Cardiac fibroblast (primary cell): Measurements from ENCODE around the gene AFF1.
A peak's percentile ranks its signal among the peaks of the same experiment; 100 is the strongest.
"Not testable (repeated sequence)": the region's sequence is repeated elsewhere in the genome, so short reads cannot be mapped to it uniquely, and the experiment has no call there.

Source experiments
- DNase-seq, 2 donors: peaks; one replicate each; pipeline versions ENCODE4 v3.0.0 to v3.0.0-alpha.2; 2010; ENCODE audit warnings: low read depth in 2 of 2
- H3K4me3 ChIP-seq, 2 donors: replicated peaks in 1 of 2; 1 replicate in 1 of 2; 2 replicates in 1 of 2; pipeline ENCODE4 v1.5.1; 2011; ENCODE audit warnings: low read depth in 2 of 2, low read length in 2 of 2, mild to moderate bottlenecking in 2 of 2, moderate library complexity in 1 of 2
- TF ChIP-seq, protein P1 (sequence below): IDR thresholded peaks from one replicate; pipeline ENCODE4 v1.5.1; 2011; ENCODE audit warnings: low read depth, mild to moderate bottlenecking, low read length, inconsistent platforms

AFF1 gene

DNA sequence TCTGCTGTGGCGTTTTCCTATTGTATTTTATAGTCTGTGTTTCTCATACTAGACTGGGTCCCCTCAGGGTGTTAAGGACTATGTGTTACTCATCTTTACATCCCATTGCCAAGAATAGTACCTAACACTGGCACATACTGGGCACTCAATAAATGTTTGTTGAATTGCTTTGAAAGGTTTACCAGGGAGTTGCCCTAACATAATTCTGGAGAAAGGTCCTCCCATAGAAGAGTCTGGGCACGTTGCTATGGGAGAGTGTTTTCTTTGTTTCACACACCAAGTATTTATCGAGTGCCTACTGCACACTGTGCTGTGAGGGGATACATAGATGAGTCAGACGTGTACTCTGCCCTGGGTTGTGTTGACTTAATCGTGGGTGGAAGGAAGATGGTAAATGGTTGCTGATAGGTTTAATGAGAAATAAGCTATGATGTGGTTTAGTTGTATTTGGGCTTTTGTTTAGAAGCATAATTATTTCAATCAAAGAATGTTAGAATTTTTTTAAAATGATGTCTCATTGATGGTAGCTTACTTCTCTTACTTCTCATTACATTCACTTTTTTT is 42.9 kb downstream of the AFF1 start:
- DNase-seq: peak; percentile 64 to 80
- TF ChIP-seq, protein P1, sequence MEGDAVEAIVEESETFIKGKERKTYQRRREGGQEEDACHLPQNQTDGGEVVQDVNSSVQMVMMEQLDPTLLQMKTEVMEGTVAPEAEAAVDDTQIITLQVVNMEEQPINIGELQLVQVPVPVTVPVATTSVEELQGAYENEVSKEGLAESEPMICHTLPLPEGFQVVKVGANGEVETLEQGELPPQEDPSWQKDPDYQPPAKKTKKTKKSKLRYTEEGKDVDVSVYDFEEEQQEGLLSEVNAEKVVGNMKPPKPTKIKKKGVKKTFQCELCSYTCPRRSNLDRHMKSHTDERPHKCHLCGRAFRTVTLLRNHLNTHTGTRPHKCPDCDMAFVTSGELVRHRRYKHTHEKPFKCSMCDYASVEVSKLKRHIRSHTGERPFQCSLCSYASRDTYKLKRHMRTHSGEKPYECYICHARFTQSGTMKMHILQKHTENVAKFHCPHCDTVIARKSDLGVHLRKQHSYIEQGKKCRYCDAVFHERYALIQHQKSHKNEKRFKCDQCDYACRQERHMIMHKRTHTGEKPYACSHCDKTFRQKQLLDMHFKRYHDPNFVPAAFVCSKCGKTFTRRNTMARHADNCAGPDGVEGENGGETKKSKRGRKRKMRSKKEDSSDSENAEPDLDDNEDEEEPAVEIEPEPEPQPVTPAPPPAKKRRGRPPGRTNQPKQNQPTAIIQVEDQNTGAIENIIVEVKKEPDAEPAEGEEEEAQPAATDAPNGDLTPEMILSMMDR: no peak
- no peak overlapping the region for H3K4me3 ChIP-seq

DNA sequence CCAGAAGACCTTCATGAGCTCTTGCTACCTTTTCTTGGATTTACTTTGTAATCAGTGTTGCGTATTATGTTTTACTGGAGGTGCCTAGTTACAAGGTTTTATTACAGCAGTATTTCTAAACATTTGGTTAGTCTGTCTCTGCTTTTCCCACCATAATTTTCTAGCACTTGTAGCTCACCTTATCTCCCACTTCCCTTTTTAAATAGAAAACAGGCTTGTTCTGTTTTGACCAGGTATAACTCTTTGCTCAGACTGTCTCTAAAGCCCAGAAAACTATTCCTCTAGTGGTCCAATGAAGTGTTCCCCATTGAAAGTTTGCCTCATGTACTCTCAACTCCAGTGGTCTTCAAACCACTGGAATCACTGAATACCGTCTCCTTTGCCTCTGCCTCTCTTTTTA is 43.9 kb downstream of the AFF1 start:
- TF ChIP-seq, protein P1: no peak
- no peak for DNase-seq
- no peak overlapping the region for H3K4me3 ChIP-seq

DNA sequence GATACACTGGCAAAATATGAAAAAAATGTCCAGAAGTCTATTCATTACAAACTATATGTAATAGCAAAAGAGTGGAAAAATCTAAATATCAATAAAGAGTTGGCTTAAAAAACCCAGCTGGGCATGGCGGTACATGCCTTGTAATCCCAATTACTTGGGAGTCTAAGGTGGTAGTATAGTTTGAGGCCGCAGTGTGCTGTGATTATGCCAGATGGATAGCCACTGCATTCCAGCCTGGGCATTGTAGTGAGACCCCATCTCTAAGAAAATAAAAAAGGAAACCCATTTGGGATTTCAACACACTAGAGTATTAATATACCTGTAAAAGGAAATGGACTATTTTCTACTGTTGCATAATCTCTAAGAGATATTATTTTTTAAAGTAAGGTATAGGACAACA is 45.4 kb downstream of the AFF1 start:
- TF ChIP-seq, protein P1: no peak
- no peak overlapping the region for H3K4me3 ChIP-seq
- no peak for DNase-seq

DNA sequence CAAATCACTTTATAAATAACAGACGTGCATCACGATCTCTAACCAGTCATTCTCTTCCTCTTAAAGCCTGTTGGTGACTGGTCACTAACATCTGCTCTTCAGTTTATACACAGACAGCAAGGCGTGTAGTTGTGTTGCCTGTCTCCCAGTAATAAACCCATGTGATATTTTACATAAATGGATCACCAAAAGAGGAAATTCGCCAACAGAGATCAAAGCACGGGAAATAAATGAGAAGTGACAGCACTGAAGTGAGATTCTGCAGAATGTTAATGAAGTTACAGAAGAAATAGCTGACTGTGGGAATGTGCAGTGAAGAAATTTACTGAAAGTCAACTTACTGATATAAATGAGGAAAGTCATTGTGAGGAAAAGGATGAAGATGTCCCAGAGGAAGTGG is 47.0 kb downstream of the AFF1 start:
- DNase-seq: no peak
- TF ChIP-seq, protein P1: no peak
- H3K4me3 ChIP-seq: no peak overlapping the region

DNA sequence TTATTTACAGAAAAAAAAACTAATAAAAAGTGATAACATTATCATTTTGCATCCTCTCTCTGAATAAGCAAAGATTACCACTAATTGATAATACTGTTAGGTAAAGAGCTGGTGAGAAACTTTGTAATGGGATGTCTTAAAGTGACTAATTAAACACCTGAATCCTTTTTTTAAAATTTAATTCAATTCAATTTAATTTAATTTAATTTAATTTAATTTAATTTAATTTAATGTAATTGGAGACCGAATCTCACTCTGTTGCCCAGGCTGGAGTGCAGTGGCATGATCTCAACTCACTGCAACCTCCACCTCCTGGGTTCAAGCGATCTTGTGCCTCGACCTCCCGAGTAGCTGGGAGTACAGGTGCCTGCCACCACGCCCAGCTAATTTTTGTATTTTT is 51.0 kb downstream of the AFF1 start:
- H3K4me3 ChIP-seq, DNase-seq: not testable (repeated sequence)

DNA sequence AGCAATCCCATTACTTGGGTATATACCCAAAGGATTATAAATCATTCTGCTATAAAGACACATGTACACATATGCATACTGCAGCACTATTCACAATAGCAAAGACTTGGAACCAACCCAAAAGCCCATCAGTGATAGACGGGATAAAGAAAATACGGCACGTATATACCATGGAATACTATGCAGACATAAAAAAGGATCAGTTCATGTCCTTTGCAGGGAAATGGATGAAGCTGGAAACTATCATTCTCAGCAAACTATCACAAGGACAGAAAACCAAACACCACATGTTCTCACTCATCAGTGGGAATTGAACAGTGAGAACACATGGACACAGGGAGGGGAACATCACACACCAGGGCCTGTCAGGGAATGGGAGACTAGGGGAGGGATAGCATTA is 54.8 kb downstream of the AFF1 start:
- H3K4me3 ChIP-seq, DNase-seq: not testable (repeated sequence)

DNA sequence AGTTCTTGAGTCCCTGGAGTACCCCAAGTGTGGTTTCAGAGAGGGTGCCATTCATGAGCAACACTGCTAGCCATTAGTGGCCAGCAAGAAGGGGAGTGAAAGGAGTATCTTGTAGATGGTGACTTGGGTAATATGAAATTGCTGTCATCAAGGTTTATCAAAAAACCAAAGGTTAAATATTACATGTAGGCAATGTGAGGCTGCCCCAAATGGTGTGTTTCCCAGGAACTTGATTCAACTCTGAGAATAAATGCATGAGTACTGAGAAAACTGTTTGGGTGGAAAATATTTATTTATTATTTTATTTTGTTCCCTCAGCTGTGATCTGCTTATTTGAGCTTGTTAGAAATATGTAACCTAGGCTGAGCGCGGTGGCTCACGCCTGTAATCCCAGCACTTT is 55.7 kb downstream of the AFF1 start:
- no peak overlapping the region for H3K4me3 ChIP-seq
- no peak for DNase-seq
- TF ChIP-seq, protein P1: no peak

DNA sequence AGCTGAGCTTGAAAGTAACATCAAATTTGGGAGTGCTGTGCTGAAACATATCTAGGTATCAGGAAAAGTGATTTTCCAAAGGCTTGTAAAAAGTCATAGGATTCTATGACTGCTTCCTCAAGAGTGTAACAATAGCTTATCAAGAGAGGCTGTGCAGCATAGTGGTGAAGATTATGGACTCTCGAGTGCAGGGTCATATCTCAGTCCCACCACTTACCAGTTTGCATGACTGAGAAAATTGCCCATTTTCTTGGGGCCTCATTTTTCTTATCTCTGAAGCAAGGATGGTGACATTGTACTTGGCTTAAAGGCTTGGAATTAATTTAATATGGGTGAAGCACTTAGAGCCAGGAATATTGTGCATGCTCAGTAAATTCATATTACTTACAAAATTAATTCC is 57.2 kb downstream of the AFF1 start:
- H3K4me3 ChIP-seq: no peak overlapping the region
- DNase-seq: no peak
- TF ChIP-seq, protein P1: no peak
